HPDE6-E6E7 (cell line): ENCODE results near the gene IVNS1ABP.
"Not testable (repeated sequence)": the region's sequence is repeated elsewhere in the genome, so short reads cannot be mapped to it uniquely, and the experiment has no call there.

Experiments used
- DNase-seq: peaks from one replicate; pipeline ENCODE4 v3.0.0; 2011; ENCODE audit warnings: missing footprints; ENCODE audit errors: extremely low spot score

Gene IVNS1ABP

DNA sequence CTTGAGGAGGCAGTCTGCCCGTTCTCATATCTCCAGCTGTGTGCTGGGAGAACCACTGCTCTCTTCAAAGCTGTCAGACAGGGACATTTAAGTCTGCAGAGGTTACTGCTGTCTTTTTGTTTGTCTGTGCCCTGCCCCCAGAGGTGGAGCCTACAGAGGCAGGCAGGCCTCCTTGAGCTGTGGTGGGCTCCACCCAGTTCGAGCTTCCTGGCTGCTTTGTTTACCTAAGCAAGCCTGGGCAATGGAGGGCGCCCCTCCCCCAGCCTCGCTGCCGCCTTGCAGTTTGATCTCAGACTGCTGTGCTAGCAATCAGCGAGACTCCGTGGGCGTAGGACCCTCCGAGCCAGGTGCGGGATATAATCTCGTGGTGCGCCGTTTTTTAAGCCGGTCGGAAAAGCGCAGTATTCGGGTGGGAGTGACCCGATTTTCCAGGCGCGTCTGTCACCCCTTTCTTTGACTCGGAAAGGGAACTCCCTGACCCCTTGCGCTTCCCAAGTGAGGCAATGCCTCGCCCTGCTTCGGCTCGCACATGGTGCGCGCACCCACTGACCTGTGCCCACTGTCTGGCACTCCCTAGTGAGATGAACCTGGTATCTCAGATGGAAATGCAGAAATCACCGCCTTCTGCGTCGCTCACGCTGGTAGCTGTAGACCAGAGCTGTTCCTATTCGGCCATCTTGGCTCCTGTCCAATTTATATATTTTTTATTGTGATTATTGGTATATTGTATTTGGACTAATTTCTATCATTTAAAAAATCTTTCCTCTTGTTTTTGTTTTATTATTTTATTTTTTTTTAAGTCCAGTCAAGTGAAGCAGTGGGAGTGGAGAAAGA, 59.7 kb downstream of the IVNS1ABP start:
- DNase-seq: not testable (repeated sequence)

DNA sequence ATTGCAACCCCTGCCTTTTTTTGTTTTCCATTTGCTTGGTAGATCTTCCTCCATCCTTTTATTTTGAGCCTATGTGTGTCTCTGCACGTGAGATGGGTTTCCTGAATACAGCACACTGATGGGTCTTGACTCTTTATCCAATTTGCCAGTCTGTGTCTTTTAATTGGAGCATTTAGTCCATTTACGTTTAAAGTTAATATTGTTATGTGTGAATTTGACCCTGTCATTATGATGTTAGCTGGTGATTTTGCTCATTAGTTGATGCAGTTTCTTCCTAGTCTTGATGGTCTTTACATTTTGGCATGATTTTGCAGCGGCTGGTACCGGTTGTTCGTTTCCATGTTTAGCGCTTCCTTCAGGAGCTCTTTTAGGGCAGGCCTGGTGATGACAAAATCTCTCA, 61.4 kb downstream of the IVNS1ABP start:
- DNase-seq: not testable (repeated sequence)

DNA sequence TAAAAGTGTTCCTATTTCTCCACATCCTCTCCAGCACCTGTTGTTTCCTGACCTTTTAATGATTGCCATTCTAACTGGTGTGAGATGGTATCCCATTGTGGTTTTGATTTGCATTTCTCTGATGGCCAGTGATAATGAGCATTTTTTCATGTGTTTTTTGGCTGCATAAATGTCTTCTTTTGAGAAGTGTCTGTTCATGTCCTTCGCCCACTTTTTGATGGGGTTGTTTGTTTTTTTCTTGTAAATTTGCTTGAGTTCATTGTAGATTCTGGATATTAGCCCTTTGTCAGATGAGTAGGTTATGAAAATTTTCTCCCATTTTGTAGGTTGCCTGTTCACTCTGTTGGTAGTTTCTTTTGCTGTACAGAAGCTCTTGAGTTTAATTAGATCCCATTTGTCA, 64.6 kb downstream of the IVNS1ABP start:
- DNase-seq: not testable (repeated sequence)

DNA sequence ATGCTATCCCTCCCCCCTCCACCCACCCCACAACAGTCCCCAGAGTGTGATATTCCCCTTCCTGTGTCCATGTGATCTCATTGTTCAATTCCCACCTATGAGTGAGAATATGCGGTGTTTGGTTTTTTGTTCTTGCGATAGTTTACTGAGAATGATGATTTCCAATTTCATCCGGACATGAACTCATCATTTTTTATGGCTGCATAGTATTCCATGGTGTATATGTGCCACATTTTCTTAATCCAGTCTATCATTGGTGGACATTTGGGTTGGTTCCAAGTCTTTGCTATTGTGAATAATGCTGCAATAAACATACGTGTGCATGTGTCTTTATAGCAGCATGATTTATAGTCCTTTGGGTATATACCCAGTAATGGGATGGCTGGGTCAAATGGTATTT, 65.1 kb downstream of the IVNS1ABP start:
- not testable (repeated sequence) for DNase-seq

DNA sequence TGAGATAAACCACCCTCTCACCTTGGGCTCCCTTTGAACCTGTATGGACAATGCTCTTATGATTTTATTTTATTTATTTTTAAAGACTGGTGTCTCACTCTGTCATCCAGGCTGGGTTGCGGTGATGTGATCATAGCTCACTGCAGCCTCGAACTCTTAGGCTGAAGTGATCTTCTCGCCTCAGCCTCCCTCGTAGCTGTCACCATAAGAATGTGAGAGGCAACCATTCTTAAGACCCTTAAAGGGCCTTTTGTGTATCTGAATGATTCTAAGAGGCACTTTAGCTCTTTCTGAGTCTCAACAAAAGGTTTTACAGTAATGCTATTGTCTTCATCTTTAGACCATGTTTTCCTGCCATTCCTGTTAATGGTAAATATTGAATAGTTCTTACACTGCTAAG, 67.0 kb downstream of the IVNS1ABP start:
- no peak for DNase-seq

DNA sequence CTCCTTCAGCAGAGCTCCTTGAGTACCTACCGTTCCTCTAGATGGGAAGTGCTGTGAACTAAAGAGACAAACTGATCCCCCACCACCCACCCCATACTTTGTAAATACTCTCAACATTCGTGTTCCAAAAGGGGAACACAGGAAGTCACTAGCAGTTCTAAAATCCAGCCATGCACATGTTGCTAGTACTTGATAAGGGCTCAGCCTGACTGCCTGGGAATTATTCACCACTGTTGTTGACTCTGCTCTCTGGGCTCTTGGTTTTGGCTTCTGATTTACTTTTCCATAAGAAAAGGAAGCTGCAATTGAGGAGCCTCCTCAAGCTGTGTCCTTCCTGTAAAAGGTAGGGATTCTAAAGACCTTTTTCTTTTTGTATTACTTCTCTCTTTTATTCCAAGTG, 67.5 kb downstream of the IVNS1ABP start:
- no peak for DNase-seq
